Karpas-422 (cell line): ENCODE data around the gene RGS13. TPM values are rescaled to one million over a fixed set of nuclear protein-coding genes. Genes with fewer than 3 reads are reported as not detected.
A peak's percentile ranks its signal among the peaks of the same experiment; 100 is the strongest.

Source experiments
- DNase-seq: peaks from one replicate; pipeline ENCODE4 v3.0.0-alpha.2; 2015
- H2AFZ ChIP-seq: fragments of 200-600 bp; sonication (generic); 2 replicates; pipeline ENCODE4 v1.6.1; 2014; ENCODE audit warnings: antibody characterized with exemption, low read length, mixed read lengths
- H3K27ac ChIP-seq: fragments of 200-600 bp; sonication (generic); 2 replicates; pipeline ENCODE4 v1.5.1; 2014; ENCODE audit warnings: mild to moderate bottlenecking, low read length, moderate library complexity
- H3K27me3 ChIP-seq: fragments of 200-600 bp; sonication (generic); 2 replicates; pipeline ENCODE4 v1.6.1; 2014; ENCODE audit warnings: low read length, mixed read lengths
- H3K36me3 ChIP-seq: fragments of 200-600 bp; sonication (generic); 2 replicates; pipeline ENCODE4 v1.6.1; 2014; ENCODE audit warnings: low read length, mixed read lengths; ENCODE audit not compliant: insufficient read depth
- H3K4me1 ChIP-seq: fragments of 200-600 bp; sonication (generic); 2 replicates; pipeline ENCODE4 v1.6.1; 2014; ENCODE audit warnings: mild to moderate bottlenecking, low read length, mixed read lengths
- H3K4me2 ChIP-seq: fragments of 200-600 bp; sonication (generic); 2 replicates; pipeline ENCODE4 v1.6.1; 2014; ENCODE audit warnings: low read length, low read depth, mild to moderate bottlenecking; ENCODE audit not compliant: poor library complexity, severe bottlenecking
- H3K4me3 ChIP-seq: fragments of 200-600 bp; sonication (generic); 2 replicates; pipeline ENCODE4 v1.5.1; 2014; ENCODE audit warnings: mild to moderate bottlenecking, antibody characterized with exemption, low read length, mixed read lengths
- H3K79me2 ChIP-seq: fragments of 200-600 bp; sonication (generic); 2 replicates; pipeline ENCODE4 v1.6.1; 2014; ENCODE audit warnings: mild to moderate bottlenecking, low read length, mixed read lengths
- H3K9ac ChIP-seq: fragments of 200-600 bp; sonication (generic); 2 replicates; pipeline ENCODE4 v1.6.0; 2014; ENCODE audit warnings: low read length
- H3K9me2 ChIP-seq: fragments of 200-600 bp; sonication (generic), shearing (Covaris generic); replicated peaks from 2 replicates; pipeline ENCODE4 v1.6.0; 2014; ENCODE audit warnings: mild to moderate bottlenecking, low read length, moderate library complexity; ENCODE audit not compliant: insufficient read depth
- H3K9me3 ChIP-seq: fragments of 300-700, 200-600 bp; sonication (generic); 2 replicates; pipeline ENCODE4 v1.6.1; 2014; ENCODE audit warnings: low read length, mixed read lengths
- H4K20me1 ChIP-seq: fragments of 200-600 bp; sonication (generic); 2 replicates; pipeline ENCODE4 v1.6.1; 2014; ENCODE audit warnings: mild to moderate bottlenecking, antibody characterized with exemption, low read length, low read depth; ENCODE audit not compliant: insufficient read depth
- total RNA-seq: library from RNA; depleted of rRNA; stranded (reverse); fragments of >200 nt; shearing (Covaris generic); gene quantifications from 2 replicates; pipeline ENCODE4 v1.2.3, GENCODE V29; 2014; ENCODE audit warnings: low replicate concordance

The RGS13 gene
- total RNA-seq, 1 experiment from 2014 or later, result 462 TPM

DNA sequence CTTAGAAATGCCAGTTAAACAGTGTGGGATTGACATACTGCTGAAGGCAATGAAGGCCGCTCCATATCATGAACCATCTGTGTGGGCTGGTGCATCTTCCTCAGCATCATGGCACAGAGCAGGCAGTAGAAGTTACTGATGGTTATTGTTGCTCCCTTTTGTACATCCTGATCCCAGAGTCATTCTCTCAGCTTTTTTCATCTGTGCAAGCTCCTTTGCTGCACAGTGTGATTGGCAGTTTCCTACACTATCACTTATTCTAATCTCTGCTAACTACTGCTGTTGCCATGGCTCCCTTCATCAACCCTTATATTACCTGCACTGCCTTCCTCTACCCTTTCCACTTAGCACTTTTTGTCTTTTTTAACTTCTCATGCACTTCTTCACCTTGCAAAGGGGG is 16.2 kb downstream of the RGS13 start:
- DNase-seq, result no peak
- no peak overlapping the region for H3K4me3 ChIP-seq
- H4K20me1 ChIP-seq, result no peaks in the 10 kb centered on the region
- no peak overlapping the region for H3K27ac ChIP-seq
- H3K9me3 ChIP-seq, result no peaks in the 10 kb centered on the region
- no peak overlapping the region for H3K4me2 ChIP-seq
- no peak overlapping the region for H2AFZ ChIP-seq
- no peaks in the 10 kb centered on the region for H3K9me2 ChIP-seq
- H3K36me3 ChIP-seq, result peaks cover 87% of the 10 kb centered on the region
- peaks cover 29% of the 10 kb centered on the region for H3K4me1 ChIP-seq
- no peaks in the 10 kb centered on the region for H3K27me3 ChIP-seq
- H3K9ac ChIP-seq, result no peak overlapping the region
- H3K79me2 ChIP-seq, result peaks cover 66% of the 10 kb centered on the region

DNA sequence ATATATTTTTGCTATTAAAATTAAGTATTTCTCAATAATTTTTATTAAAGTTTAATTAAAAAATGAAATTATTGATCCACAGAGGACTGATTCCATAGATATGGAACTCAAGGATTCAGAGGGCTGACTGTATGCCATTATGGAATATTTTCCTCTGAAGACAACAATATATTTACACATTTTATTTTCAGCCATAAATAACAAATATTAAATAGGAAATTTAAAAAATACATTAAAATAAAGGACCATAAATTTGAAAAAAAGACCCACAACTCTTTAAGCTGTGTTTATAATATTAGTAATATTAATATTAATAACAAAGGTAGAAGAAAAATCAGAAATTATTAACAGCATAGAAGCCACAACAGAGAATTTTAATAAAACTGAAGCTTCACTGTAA is 18.2 kb downstream of the RGS13 start:
- no peaks in the 10 kb centered on the region for H3K9me2 ChIP-seq
- H3K27ac ChIP-seq, result no peak overlapping the region
- DNase-seq, result no peak
- no peaks in the 10 kb centered on the region for H3K9me3 ChIP-seq
- H3K27me3 ChIP-seq, result no peaks in the 10 kb centered on the region
- H3K4me1 ChIP-seq, result peaks cover 17% of the 10 kb centered on the region
- H4K20me1 ChIP-seq, result no peaks in the 10 kb centered on the region
- H3K4me2 ChIP-seq, result no peak overlapping the region
- H3K4me3 ChIP-seq, result no peak overlapping the region
- peaks cover 89% of the 10 kb centered on the region for H3K36me3 ChIP-seq
- peaks cover 58% of the 10 kb centered on the region for H3K79me2 ChIP-seq
- no peak overlapping the region for H2AFZ ChIP-seq
- H3K9ac ChIP-seq, result no peak overlapping the region

DNA sequence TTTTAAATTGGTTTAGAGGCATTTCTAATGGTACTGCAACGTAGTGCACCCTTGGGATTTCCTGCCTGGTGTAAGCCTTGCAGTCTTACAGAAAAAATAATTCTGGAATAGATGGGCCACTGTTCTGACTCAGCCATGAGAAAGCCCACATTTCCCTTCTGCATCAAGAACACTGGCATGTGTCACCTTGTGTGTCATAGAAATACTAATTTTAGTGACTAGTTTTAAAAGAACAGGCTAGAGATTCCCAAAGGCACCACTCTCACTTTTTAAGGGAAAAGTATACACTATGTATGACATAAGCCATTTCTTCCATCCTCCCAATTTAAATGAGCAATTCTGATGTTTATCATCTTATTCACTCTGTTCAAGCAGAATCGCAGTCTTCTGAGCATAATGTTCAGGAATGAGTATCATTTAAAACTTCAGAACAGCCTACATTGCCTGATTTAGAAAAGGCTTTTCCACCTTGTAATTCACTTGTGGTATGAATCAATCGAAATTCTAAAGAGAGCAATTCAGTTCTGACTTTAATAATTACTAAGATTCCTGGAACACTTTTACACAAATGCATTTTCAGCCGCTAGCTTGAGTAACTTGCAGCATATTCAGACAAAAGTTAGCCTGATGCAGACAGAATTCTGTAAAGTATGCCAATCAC is 18.8 kb downstream of the RGS13 start:
- Histone ChIP-seq H3K4me3 (no peak overlapping the region), H3K9ac (no peak overlapping the region), H3K79me2 (peaks cover 54% of the 10 kb centered on the region), H3K9me2 (no peaks in the 10 kb centered on the region), H3K27ac (no peak overlapping the region), H2AFZ (no peak overlapping the region), H3K9me3 (no peaks in the 10 kb centered on the region), H3K27me3 (no peaks in the 10 kb centered on the region), H3K36me3 (peaks cover 89% of the 10 kb centered on the region), H3K4me1 (peaks cover 11% of the 10 kb centered on the region), H3K4me2 (no peak overlapping the region), H4K20me1 (no peaks in the 10 kb centered on the region)
- no peak for DNase-seq

DNA sequence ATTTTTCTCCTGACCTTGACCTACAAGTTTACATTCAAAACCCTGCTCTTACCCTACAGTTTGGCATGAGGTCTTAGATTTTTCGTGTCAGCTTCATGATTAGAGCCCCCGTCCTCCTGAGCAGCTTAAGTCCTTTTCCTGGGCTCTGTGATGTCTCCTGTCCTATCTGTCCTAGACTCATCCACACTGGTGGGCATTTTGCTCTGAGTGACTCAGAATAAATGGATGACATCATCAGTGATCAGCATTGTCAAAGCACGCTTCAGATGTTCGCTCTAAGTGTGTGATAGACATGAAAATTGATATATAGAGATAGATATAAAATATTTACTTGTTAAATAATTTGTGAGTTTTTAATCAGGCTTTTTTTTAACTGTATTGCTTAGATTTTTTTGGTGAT is 21.8 kb downstream of the RGS13 start:
- no peak overlapping the region for H3K9ac ChIP-seq
- H3K4me2 ChIP-seq, result no peak overlapping the region
- H3K4me1 ChIP-seq, result no peaks in the 10 kb centered on the region
- no peaks in the 10 kb centered on the region for H4K20me1 ChIP-seq
- H3K4me3 ChIP-seq, result no peak overlapping the region
- no peaks in the 10 kb centered on the region for H3K9me2 ChIP-seq
- DNase-seq, result no peak
- no peaks in the 10 kb centered on the region for H3K27me3 ChIP-seq
- no peak overlapping the region for H2AFZ ChIP-seq
- H3K36me3 ChIP-seq, result peaks cover 77% of the 10 kb centered on the region
- H3K79me2 ChIP-seq, result peaks cover 26% of the 10 kb centered on the region
- H3K9me3 ChIP-seq, result no peaks in the 10 kb centered on the region
- H3K27ac ChIP-seq, result no peak overlapping the region

DNA sequence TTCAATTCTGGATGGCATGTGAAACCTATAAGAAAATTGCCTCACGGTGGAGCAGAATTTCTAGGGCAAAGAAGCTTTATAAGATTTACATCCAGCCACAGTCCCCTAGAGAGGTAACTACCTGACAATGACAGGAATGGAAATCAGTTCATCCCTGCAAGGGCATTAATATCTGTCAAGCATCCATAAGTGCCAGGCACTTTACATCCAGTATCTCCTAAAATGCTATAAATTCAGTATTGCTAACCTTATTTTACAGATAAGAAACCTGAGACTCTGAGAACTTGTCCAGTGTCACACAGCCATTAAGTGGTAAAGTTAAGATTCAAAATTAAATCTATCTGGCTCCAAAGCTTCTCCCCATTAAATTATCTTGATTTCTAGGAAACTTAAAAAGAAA is 22.3 kb downstream of the RGS13 start:
- H3K4me1 ChIP-seq, result no peaks in the 10 kb centered on the region
- H3K4me2 ChIP-seq, result no peak overlapping the region
- H3K36me3 ChIP-seq, result peaks cover 74% of the 10 kb centered on the region
- H3K9me3 ChIP-seq, result no peaks in the 10 kb centered on the region
- DNase-seq, result no peak
- no peak overlapping the region for H2AFZ ChIP-seq
- H3K4me3 ChIP-seq, result no peak overlapping the region
- no peaks in the 10 kb centered on the region for H3K9me2 ChIP-seq
- H3K27me3 ChIP-seq, result no peaks in the 10 kb centered on the region
- H3K9ac ChIP-seq, result no peak overlapping the region
- H3K27ac ChIP-seq, result 0 out of 2 replicates have a peak overlapping the region, but pooled peaks have one; percentile 3
- no peaks in the 10 kb centered on the region for H4K20me1 ChIP-seq
- peaks cover 26% of the 10 kb centered on the region for H3K79me2 ChIP-seq

DNA sequence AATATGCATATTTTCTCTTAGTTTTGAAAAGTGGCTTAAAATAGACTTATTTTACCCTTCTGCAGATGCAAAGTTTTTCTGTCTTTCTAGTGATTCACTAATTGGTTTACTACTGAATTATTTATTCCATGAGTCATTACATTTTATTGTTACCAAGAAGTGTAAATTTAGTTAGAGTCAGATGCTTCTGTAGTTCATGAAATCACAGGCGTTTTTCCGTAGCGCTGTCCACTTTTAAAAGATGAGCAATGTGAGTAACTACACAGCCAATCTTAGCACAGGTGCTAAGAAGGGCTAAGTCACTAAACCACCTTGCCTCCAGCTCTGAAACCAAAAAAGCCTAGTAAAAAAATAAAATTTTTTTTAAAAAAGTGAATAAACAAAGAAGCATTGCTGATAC is 24.7 kb downstream of the RGS13 start:
- H3K4me2 ChIP-seq, result no peak overlapping the region
- peaks cover 12% of the 10 kb centered on the region for H3K79me2 ChIP-seq
- no peaks in the 10 kb centered on the region for H4K20me1 ChIP-seq
- no peak for DNase-seq
- H3K4me3 ChIP-seq, result no peak overlapping the region
- H3K9me2 ChIP-seq, result no peaks in the 10 kb centered on the region
- no peak overlapping the region for H3K27ac ChIP-seq
- H3K9me3 ChIP-seq, result no peaks in the 10 kb centered on the region
- H3K4me1 ChIP-seq, result no peaks in the 10 kb centered on the region
- peaks cover 57% of the 10 kb centered on the region for H3K36me3 ChIP-seq
- no peak overlapping the region for H2AFZ ChIP-seq
- no peaks in the 10 kb centered on the region for H3K27me3 ChIP-seq
- H3K9ac ChIP-seq, result no peak overlapping the region

DNA sequence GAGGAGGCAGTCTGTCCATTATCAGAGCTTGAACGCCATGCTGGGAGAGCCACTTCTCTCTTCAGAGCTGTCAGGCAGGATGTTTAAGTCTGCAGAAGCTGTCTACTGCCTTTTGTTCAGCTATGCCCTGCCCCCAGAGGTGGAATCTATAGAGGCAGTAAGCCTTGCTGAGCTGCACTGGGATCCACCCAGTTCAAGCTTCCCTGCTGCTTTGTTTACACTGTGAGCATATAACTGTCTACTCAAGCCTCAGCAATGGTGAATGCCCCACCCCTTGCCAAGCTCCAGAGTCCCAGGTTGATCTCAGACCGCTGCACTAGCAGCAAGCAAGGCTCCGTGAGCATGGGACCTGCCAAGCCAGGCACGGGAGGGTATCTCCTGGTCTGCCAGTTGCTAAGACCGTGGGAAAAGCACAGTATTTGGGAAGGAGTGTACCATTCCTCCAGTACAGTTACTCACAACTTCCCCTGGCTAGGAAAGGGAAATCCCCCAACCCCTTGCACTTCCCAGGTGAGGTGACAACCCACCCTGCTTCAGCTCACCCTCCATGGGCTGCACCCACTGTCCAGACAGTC is 32.5 kb downstream of the RGS13 start:
- H4K20me1 ChIP-seq, result no peaks in the 10 kb centered on the region
- no peak for DNase-seq
- no peak overlapping the region for H3K9ac ChIP-seq
- H2AFZ ChIP-seq, result no peak overlapping the region
- no peaks in the 10 kb centered on the region for H3K9me2 ChIP-seq
- no peaks in the 10 kb centered on the region for H3K9me3 ChIP-seq
- H3K79me2 ChIP-seq, result no peaks in the 10 kb centered on the region
- no peak overlapping the region for H3K4me3 ChIP-seq
- no peaks in the 10 kb centered on the region for H3K4me1 ChIP-seq
- H3K4me2 ChIP-seq, result no peak overlapping the region
- no peak overlapping the region for H3K27ac ChIP-seq
- H3K27me3 ChIP-seq, result no peaks in the 10 kb centered on the region
- H3K36me3 ChIP-seq, result no peaks in the 10 kb centered on the region

DNA sequence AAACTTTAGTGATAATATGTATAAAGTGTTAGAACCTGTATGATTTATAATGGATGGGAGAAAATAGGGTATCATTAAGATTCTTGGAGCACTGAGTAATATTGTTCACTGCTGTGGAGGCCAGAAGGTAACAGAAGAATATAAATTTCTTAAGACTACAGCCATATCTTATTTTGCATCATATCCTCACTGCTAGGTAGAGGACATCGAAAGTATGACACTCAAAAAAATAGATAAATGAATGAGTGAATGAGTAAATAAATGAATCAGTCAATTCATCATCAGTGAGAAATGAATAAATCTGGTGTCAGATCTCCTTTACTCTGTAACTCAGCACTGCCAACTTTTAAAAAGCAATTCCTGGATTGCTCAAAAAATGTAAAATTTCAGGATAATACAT is 33.2 kb downstream of the RGS13 start:
- no peaks in the 10 kb centered on the region for H3K27me3 ChIP-seq
- no peaks in the 10 kb centered on the region for H3K4me1 ChIP-seq
- no peak overlapping the region for H3K4me2 ChIP-seq
- H3K27ac ChIP-seq, result no peak overlapping the region
- H3K4me3 ChIP-seq, result no peak overlapping the region
- no peaks in the 10 kb centered on the region for H3K79me2 ChIP-seq
- H3K9me2 ChIP-seq, result no peaks in the 10 kb centered on the region
- H3K9ac ChIP-seq, result no peak overlapping the region
- DNase-seq, result no peak
- H2AFZ ChIP-seq, result no peak overlapping the region
- H3K36me3 ChIP-seq, result no peaks in the 10 kb centered on the region
- H3K9me3 ChIP-seq, result no peaks in the 10 kb centered on the region
- H4K20me1 ChIP-seq, result no peaks in the 10 kb centered on the region
